Retinal pigment epithelial cell (primary cell): Measurements from ENCODE around the gene KANSL1.

Source experiments
- DNase-seq: peaks from one replicate; pipeline ENCODE4 v3.0.0-alpha.2; 2010; ENCODE audit warnings: low read depth
- H3K4me3 ChIP-seq: 2 replicates; pipeline ENCODE4 v1.5.1; 2011; ENCODE audit warnings: mild to moderate bottlenecking, low read length, control low read depth, moderate library complexity
- CTCF ChIP-seq: conservative IDR thresholded peaks from 2 replicates; pipeline ENCODE4 v1.5.1; 2011; ENCODE audit warnings: low read depth, low read length, control low read depth, inconsistent platforms

Gene KANSL1

DNA sequence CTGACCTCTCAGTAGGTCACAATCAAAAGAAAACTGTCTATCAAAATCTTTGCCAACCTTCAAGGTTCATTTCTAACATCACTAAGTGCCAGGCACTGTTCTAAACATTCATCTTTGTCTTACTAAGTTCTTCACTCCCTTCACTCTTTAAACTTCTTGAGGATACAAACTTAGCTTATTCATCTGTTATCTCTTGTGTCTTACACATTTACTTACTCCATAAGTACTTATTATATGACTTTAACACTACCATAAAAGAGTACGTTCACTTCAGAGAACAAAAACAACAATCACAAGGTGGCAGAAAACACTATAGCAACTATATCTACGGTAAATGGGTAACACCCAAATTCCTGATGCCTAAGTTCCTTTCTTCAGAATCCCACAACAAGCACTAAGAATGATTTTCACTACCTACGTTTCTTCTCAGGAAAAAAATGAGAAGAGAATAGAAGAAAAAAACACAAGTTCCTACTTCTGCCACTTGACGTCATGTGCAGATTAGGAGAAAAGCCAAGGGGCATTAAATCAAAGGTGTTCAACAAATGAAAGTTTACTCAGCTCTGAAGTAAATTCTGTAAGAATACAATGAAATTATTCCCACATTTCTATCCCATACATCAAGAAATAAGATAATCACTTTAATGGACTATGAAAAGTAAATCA lies 29.2 kb downstream of the KANSL1 start:
- DNase-seq = peak; percentile 13

DNA sequence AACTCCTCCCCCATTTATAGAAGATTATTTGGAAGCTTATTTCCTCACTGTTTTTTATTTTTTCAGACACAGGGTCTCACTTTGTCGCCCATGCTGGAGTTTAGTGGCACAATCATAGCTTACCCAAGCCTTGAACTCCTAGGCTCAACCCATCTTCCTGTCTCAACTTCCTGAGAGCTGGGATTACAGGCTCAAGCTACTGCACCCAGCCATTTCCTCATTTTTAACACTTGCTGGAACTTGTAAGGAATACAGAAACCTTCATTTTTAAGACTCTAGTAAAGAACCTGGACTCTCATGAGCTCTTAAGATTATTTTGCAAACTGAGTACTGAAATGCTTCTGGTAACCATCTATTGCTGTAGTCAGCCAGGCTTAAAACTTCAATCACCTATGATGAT lies 29.9 kb downstream of the KANSL1 start:
- no peak overlapping the region for H3K4me3 ChIP-seq
- no peak for DNase-seq
- no peak for TF ChIP-seq CTCF

More for the DNA sequence above, 29.2 kb downstream of the KANSL1 start:
- no peak for TF ChIP-seq CTCF
- no peak overlapping the region for H3K4me3 ChIP-seq

DNA sequence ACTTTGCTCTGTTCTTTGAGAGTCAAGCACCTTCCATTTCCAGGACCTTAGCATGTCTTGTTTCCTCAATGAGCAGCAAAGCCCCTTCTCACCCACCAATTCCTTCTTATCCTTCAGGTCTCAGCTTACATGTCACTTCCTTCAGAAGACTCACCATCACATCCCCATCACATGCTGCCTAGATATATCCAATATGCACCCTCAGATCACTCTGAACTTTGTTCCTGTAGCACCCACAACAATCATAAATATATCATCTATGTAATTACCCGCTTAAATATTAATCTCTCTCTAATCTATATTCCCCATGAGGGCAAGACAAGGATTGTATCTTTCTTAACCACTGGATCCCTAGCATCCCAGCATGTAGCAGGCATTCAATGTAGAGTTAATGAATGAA lies 30.4 kb downstream of the KANSL1 start:
- TF ChIP-seq CTCF = no peak
- no peak for DNase-seq
- H3K4me3 ChIP-seq = no peak overlapping the region

- no peak for DNase-seq
- no peak overlapping the region for H3K4me3 ChIP-seq
- TF ChIP-seq CTCF = no peak
Measured at GRCh38 chr17:46160169-46160568, 33.1 kb downstream of the KANSL1 start.

DNA sequence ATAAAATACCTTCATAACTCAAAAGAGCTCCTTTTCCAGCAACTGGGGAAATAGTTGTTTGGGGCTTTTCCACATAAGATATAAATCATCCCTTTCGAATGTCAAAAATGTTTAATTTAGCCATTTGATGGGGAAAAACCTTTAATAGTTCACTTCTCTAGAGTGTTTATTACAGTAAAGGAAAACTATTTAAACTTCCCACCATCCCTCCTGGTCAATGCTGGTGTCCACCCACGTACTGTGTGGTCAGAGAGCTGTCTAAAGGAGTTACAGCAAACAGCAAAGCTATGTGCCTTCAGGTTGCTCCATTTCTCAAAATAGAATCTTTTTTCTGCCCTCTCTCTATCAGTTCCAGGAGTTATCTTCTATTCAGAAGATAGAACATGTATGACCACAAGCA lies 33.5 kb downstream of the KANSL1 start:
- H3K4me3 ChIP-seq = no peak overlapping the region
- no peak for DNase-seq
- no peak for TF ChIP-seq CTCF

- H3K4me3 ChIP-seq = no peak overlapping the region
- DNase-seq = no peak
- no peak for TF ChIP-seq CTCF
Measured at GRCh38 chr17:46158323-46159296, 34.6 kb downstream of the KANSL1 start.
